ENCODE results near the gene WDR86. TPM values are rescaled to one million over a fixed set of nuclear protein-coding genes. Genes with fewer than 3 reads are reported as not detected.

WDR86 gene
- total and polyA plus RNA-seq, 2 of the 8 experiments (the other 6 are each of a cell fraction or from before 2014, with no cell fraction given), result 12.7 to 15.8 TPM

DNA sequence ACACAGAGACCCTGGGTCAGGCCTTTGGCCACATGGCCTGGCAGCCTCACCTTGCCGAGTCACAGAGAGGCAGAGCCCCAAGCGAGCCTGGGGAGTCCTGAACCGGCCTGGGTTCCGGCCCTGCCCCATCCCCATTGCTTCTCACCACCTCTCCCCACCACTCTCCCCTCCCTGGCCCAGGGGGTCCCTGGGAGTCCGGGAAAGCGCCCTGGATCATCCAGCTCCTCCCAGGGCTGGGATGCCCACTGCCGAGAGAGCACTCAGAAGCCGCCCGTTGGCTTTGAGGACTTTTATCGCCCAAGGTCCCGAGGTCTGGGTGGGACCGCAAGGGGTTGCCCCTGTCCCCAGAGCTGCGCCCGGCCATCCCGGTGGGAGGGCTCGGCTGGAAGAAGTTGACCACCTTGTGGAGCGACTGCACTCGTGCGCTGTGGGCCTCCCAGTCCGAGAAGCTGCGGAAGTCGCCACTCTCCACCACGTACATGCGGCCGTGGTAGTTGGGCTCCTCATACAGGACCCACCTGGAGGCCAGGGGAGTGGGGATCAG is 22.0 kb upstream of the WDR86 start:
- Histone ChIP-seq H2AK5ac (ENCODE audit: low read depth, low read length) (no peak overlapping the region), H2BK5ac (ENCODE audit: low read depth, low read length) (no peak overlapping the region), H3K14ac (ENCODE audit: insufficient read length) (no peak overlapping the region), H3K79me2 (ENCODE audit: control insufficient read depth in 1 of 2, insufficient read depth in 2 of 2, low read length in 2 of 2) (no peaks in the 10 kb centered on the region), H4K91ac (replicated peaks; ENCODE audit: insufficient read length, low read length) (no peak overlapping the region), H2BK12ac (ENCODE audit: low read depth, low read length) (no peak overlapping the region), H3K36me3 (ENCODE audit: control insufficient read depth in 2 of 4, insufficient read depth in 4 of 4, low read length in 3 of 4) (no peaks in the 10 kb centered on the region), H2AFZ (ENCODE audit: low read length) (no peak overlapping the region), H4K5ac (ENCODE audit: insufficient read length, low read depth, low read length) (no peak overlapping the region), H4K8ac (ENCODE audit: extremely low read depth, insufficient read depth, low read length) (no peak overlapping the region; the same call in 1 of the 2 replicates), H2BK15ac (ENCODE audit: low read length) (no peak overlapping the region), H3K23me2 (ENCODE audit: low read depth, low read length) (no peaks in the 10 kb centered on the region), H3K27me3 (replicated peaks in 1 of 4; ENCODE audit: control insufficient read depth in 3 of 4, extremely low read depth in 1 of 4, insufficient read depth in 3 of 4, low read length in 3 of 4) (no peaks in the 10 kb centered on the region), H3K4me1 (replicated peaks in 1 of 4; ENCODE audit: control insufficient read depth in 3 of 4, insufficient read depth in 4 of 4, low read length in 3 of 4) (peaks cover 5 to 20% (median 11%) of the 10 kb centered on the region in 4 experiments), H3K4ac (replicated peaks; ENCODE audit: insufficient read length, low read depth, low read length) (no peak overlapping the region), H3K9me3 (ENCODE audit: insufficient read depth in 2 of 2, low read depth in 1 of 2, low read length in 1 of 2) (no peaks in the 10 kb centered on the region), H3K23ac (ENCODE audit: insufficient read length) (no peak overlapping the region), H3K79me1 (ENCODE audit: low read depth, low read length) (no peaks in the 10 kb centered on the region; the same call in 1 of the 2 replicates), H2BK20ac (ENCODE audit: low read length) (no peak overlapping the region), H2BK120ac (replicated peaks; ENCODE audit: low read depth, low read length) (no peak overlapping the region), H3K27ac (ENCODE audit: low read depth, low read length) (no peak overlapping the region), H3K18ac (ENCODE audit: extremely low read depth, low read length) (no peak overlapping the region), H3K4me3 (ENCODE audit: extremely low read depth in 1 of 4, insufficient read depth in 2 of 4, low read depth in 3 of 4, low read length in 4 of 4) (no peak overlapping the region), H3K9ac (replicated peaks in 1 of 4; ENCODE audit: extremely low read depth in 1 of 4, low read depth in 3 of 4, low read length in 3 of 4) (no peak overlapping the region), H4K20me1 (replicated peaks in 1 of 2; ENCODE audit: control insufficient read depth in 1 of 2, insufficient read depth in 2 of 2, low read length in 2 of 2) (no peaks in the 10 kb centered on the region), H3K56ac (replicated peaks; ENCODE audit: insufficient read length, low read depth, low read length) (no peak overlapping the region), H3K4me2 (ENCODE audit: insufficient read depth in 1 of 2, low read depth in 2 of 2, low read length in 2 of 2) (no peak overlapping the region)
- ChIA-PET CTCF (ENCODE audit: partially characterized antibody) (interaction anchor here (1.4 to 2.6 kb wide), 4 partner anchors 17 to 73 kb away, joined by 3 to 14 read pairs (median 4); no protein-coding TSS in a partner anchor), POLR2A (ENCODE audit: partially characterized antibody) (interaction anchor here (0.6 to 1.2 kb wide), 2 partner anchors 22 to 60 kb away, joined by 3 read pairs; partner anchors contain the start of gene WDR86)
- no peak for DNase-seq (ENCODE audit: low read depth in 1 of 2, low spot score in 2 of 2)
- 92% methylated on average over 21 of the region's 25 CpGs; no CpG with 5 or more reads in 1 of the 2 experiments for WGBS, 2 experiments (ENCODE audit: extremely low coverage in 1 of 2, insufficient coverage in 1 of 2, insufficient read length in 1 of 2, insufficient replicate concordance in 2 of 2, low coverage in 1 of 2, low lambda C conversion rate in 2 of 2, missing lambda C conversion rate in 1 of 2)
- no peak for FAIRE-seq
- TF ChIP-seq FOSL1 (IDR thresholded peaks at IDR 0.05; ENCODE audit: insufficient read depth, low read depth, low read length), result no peak
- no peak for TF ChIP-seq EP300 (IDR thresholded peaks at IDR 0.05; ENCODE audit: borderline replicate concordance in 1 of 2, low read depth in 2 of 2, low read length in 2 of 2)
- no peak for TF ChIP-seq EZH2 (IDR thresholded peaks at IDR 0.05; ENCODE audit: low read depth, low read length, severe bottlenecking)
- TF ChIP-seq SIX5 (IDR thresholded peaks at IDR 0.05; ENCODE audit: low read depth, low read length), result no peak
- TF ChIP-seq RBBP5 (IDR thresholded peaks at IDR 0.05; ENCODE audit: borderline replicate concordance, low read depth, low read length), result no peak
- no peak for TF ChIP-seq CREB1 (IDR thresholded peaks at IDR 0.05)
- TF ChIP-seq, protein P1, sequence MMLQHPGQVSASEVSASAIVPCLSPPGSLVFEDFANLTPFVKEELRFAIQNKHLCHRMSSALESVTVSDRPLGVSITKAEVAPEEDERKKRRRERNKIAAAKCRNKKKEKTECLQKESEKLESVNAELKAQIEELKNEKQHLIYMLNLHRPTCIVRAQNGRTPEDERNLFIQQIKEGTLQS (IDR thresholded peaks at IDR 0.05; ENCODE audit: insufficient read depth, low read depth, low read length), result no peak
- TF ChIP-seq TAF1 (IDR thresholded peaks at IDR 0.05; ENCODE audit: low read depth, low read length), result no peak
- no peak for TF ChIP-seq KDM4A (IDR thresholded peaks at IDR 0.05; ENCODE audit: low read depth, low read length, severe bottlenecking)
- no peak for TF ChIP-seq YY1 (IDR thresholded peaks at IDR 0.05; ENCODE audit: low read depth, low read length)
- TF ChIP-seq KDM1A (IDR thresholded peaks at IDR 0.05; ENCODE audit: borderline replicate concordance, low read length), result no peak
